AG09319 (cell line): ENCODE measurements around the gene PPP1R27.
A peak's percentile ranks its signal among the peaks of the same experiment; 100 is the strongest.

ENCODE experiments used
- DNase-seq: peaks from one replicate; pipeline ENCODE4 v3.0.0-alpha.2; 2010; ENCODE audit warnings: low read depth; ENCODE audit errors: extremely low read depth
- TF ChIP-seq, protein P1 (sequence below): IDR thresholded peaks from 2 replicates; pipeline ENCODE4 v1.5.1; 2011; ENCODE audit warnings: low read depth, mild to moderate bottlenecking, inconsistent platforms, low read length, moderate library complexity

The PPP1R27 gene

GRCh38 chr17:81870981-81871386, 36.1 kb upstream of the PPP1R27 start, which contains the start of gene ARHGDIA:
TSS of gene ARHGDIA (minus strand) at chr17:81871337. CDS start at chr17:81869930, 1,407 bp downstream.
- DNase-seq, result no peak
- TF ChIP-seq, protein P1, sequence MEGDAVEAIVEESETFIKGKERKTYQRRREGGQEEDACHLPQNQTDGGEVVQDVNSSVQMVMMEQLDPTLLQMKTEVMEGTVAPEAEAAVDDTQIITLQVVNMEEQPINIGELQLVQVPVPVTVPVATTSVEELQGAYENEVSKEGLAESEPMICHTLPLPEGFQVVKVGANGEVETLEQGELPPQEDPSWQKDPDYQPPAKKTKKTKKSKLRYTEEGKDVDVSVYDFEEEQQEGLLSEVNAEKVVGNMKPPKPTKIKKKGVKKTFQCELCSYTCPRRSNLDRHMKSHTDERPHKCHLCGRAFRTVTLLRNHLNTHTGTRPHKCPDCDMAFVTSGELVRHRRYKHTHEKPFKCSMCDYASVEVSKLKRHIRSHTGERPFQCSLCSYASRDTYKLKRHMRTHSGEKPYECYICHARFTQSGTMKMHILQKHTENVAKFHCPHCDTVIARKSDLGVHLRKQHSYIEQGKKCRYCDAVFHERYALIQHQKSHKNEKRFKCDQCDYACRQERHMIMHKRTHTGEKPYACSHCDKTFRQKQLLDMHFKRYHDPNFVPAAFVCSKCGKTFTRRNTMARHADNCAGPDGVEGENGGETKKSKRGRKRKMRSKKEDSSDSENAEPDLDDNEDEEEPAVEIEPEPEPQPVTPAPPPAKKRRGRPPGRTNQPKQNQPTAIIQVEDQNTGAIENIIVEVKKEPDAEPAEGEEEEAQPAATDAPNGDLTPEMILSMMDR, result no peak

DNA sequence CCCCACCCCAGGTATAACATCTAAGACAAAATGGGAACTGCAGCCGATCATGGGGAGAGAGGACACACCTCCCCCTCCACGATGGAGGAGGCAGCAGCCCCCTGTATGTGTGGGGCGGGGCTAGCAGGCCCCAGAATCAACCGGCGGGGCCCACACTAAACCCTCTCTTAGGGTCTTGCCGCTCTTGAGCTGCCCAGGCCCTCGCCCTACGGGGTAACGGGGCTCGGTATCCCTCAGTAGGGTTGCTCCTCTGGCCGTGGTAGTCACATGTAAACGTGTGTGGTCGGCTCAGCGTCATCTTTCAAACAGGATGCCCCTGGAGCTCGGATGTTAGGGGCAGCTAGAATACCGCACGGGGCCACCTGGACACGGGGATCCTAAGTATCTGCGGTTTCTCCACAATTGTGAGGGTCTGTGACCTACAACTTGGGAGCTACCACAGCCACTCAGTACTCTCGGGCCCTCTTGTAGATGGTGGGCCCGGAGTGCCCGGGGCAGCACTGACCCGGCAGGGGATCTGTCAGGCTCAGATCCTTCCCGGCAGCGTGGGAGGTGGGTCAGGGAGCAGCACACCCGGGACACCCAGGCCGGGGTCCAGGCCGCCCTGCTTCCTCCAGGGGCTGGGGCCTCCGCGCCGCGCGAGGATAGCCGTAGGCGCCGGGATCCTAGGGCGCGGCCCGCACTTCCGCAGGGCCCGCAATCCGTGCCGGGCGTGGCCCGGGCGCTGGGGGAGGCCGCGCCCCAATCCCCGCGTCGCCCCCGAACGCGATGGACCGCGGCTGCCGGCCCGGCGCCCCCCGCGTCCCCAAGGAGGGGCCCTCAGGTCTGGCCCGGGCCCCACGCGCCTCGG, 35.5 kb upstream of the PPP1R27 start:
- TF ChIP-seq, protein P1, result no peak
- DNase-seq, result no peak

DNA sequence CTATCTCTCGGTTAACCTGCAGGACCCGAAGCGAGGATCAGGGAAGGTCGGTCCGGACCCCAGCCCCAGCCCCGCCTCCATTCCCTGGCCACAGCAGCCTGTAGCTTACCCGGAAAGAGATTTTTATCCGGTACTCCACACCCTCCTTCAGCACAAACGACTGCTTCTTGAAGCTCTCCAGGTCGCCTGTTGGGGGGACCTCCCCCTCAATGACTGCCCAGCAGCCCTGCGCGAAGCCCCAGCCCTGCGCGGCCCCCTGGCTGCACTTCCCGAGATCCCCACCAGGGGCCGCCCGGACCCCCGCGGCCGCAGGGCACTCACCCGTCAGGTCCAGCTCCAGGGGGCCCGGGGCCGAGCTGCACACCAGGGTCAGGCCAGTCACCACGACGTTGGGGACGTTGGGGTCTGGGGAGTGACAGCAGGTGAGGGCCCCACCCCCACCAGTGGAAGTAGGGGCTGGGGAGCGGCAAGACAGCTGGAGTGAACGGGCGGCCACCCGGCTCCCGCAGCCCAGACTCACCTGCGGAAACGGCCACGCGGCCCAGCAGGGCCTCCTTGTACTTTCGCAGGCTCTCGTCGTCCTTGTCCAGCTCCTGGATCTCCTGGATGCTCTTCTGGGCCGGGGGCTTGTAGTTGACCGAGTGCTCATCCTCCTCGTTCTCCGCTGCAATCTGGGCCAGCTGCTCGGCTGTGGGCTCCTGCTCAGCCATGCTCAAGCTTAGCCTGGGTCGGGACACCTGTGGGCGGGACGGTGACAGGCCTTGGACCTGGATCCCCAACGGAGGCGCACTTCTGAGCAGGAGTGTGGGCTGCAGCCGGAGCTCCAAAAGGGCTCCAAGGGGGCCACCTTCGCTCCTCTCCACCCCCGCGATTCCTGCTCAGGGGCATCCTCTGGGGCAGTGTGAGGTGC, 34.6 kb upstream of the PPP1R27 start:
- TF ChIP-seq, protein P1, result peak; percentile 69
- DNase-seq, result no peak

- peak; percentile 76 for DNase-seq
Measured at GRCh38 chr17:81868674-81869220, 33.9 kb upstream of the PPP1R27 start.

GRCh38 chr17:81867991-81868673, 33.3 kb upstream of the PPP1R27 start:
- DNase-seq, result no peak

More at GRCh38 chr17:81868674-81869220, 33.9 kb upstream of the PPP1R27 start:
- TF ChIP-seq, protein P1, result no peak

GRCh38 chr17:81867170-81867990, 32.5 kb upstream of the PPP1R27 start:
- TF ChIP-seq, protein P1, result no peak
- no peak for DNase-seq

More at GRCh38 chr17:81867991-81868673, 33.3 kb upstream of the PPP1R27 start:
- TF ChIP-seq, protein P1, result no peak
